Uterus (tissue), 2 donors: ENCODE data around the gene SLC25A48.

Source experiments
- POLR2A ChIP-seq, 2 donors: fragments of 450-650 bp; IDR thresholded peaks; one replicate each; pipeline ENCODE4 v1.6.1; 2016; ENCODE audit warnings: antibody characterized with exemption in 2 of 2, mild to moderate bottlenecking in 1 of 2, moderate library complexity in 1 of 2
- TF ChIP-seq, protein P1 (sequence below), 4 experiments: fragments of 200-600 bp in 2 of 4; fragments of 450-650 bp in 2 of 4; sonication (generic) in 2 of 4; IDR thresholded peaks; one replicate each; pipeline ENCODE4 v1.5.1; 2016 to 2019; ENCODE audit warnings: antibody characterized with exemption in 4 of 4, mild to moderate bottlenecking in 2 of 4, moderate library complexity in 1 of 4

DNA sequence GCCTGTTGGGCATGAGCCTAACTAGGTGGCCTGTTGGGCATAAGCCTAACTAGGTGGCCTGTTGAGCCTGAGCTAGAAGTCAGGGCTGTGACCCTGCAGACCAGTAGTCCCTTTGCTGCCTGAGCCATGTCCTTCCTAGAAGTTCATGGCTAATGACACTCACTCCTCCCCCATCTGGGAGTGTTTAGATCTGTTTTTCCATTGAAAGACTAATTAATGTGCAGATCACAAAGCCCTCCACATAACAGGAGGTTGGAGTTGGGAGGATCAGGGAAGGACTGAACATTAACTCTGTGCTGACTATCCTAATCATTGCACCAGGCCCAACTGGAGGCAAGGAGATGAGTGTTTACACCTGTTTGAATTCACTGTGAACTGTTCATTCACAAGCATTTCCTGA lies 27.6 kb downstream of the SLC25A48 start:
- TF ChIP-seq, protein P1, sequence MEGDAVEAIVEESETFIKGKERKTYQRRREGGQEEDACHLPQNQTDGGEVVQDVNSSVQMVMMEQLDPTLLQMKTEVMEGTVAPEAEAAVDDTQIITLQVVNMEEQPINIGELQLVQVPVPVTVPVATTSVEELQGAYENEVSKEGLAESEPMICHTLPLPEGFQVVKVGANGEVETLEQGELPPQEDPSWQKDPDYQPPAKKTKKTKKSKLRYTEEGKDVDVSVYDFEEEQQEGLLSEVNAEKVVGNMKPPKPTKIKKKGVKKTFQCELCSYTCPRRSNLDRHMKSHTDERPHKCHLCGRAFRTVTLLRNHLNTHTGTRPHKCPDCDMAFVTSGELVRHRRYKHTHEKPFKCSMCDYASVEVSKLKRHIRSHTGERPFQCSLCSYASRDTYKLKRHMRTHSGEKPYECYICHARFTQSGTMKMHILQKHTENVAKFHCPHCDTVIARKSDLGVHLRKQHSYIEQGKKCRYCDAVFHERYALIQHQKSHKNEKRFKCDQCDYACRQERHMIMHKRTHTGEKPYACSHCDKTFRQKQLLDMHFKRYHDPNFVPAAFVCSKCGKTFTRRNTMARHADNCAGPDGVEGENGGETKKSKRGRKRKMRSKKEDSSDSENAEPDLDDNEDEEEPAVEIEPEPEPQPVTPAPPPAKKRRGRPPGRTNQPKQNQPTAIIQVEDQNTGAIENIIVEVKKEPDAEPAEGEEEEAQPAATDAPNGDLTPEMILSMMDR (IDR thresholded peaks at IDR 0.05) = no peak
- no peak for TF ChIP-seq POLR2A (IDR thresholded peaks at IDR 0.05)
